Pancreas (tissue), 10 donors: ENCODE measurements around the gene XAGE2. TPM values are rescaled to one million over a fixed set of nuclear protein-coding genes. Genes with fewer than 3 reads are reported as not detected.

Experiments used
- ATAC-seq, 4 donors: fragments of 200-7000 bp; cut with Tn5 transposase; one replicate each; pipeline versions ENCODE4 v1.8.0 to v1.9.1; 2020; ENCODE audit warnings: mild to moderate bottlenecking in 4 of 4, moderate library complexity in 4 of 4
- DNase-seq, 6 donors: peaks; one replicate each; pipeline ENCODE4 v3.0.0-alpha.2; 2020
- FAIRE-seq: peaks from 2 replicates; lab custom pipeline; 2012; peaks lifted over from hg19 to GRCh38; lab: Jason Lieb, UNC
- H3K27ac ChIP-seq, 4 donors: fragments of 200-600 bp; sonication (generic); 1 replicate in 3 of 4; 2 replicates in 1 of 4; pipeline versions ENCODE4 v1.5.0 to v1.8.0; 2020
- H3K27me3 ChIP-seq, 4 donors: fragments of 200-600 bp; one replicate each; pipeline ENCODE4 v1.8.0; 2021
- H3K36me3 ChIP-seq, 3 donors: fragments of 200-600 bp; sonication (generic) in 1 of 3; one replicate each; pipeline versions ENCODE4 v1.5.0 to v1.8.0; 2020 to 2021
- H3K4me1 ChIP-seq, 3 donors: fragments of 200-600 bp; one replicate each; pipeline ENCODE4 v1.8.0; 2021
- H3K4me3 ChIP-seq, 4 donors: fragments of 200-600 bp; sonication (generic) in 2 of 4; one replicate each; pipeline versions ENCODE4 v1.5.0 to v1.8.0; 2020 to 2021
- H3K9me3 ChIP-seq, 4 donors: fragments of 200-600 bp; one replicate each; pipeline ENCODE4 v1.8.0; 2021
- WGBS, 2 donors: extraction: QIAGEN DNeasy Blood & Tissue Kit; methylation state at CpG; one replicate each; pipeline ENCODE4 v1.1.7; 2013; 5-methylcytosine and 5-hydroxymethylcytosine counted together
- intact Hi-C, 3 donors: fragments of 100-400 bp; cut with DNase I; formaldehyde crosslinking; loops; one replicate each; pipeline versions ENCODE4 v1.11.1 to v1.14.2; 2022
- polyA plus RNA-seq, 2 donors: library from polyadenylated mRNA; stranded (reverse); fragments of 200-250 nt; gene quantifications; one replicate each; pipeline ENCODE4 v1.2.3, GENCODE V29; 2013
- total RNA-seq, 6 donors: library from RNA; stranded (reverse); fragmentation: NEBNext Ultra II Directional in 4 of 6; extraction: Animal tissue kit (Norgen Biotek cat#: 25700) in 4 of 6; gene quantifications; one replicate each; pipeline versions ENCODE4 v1.2.1 to v1.2.4, GENCODE V29; 2021 to 2023
- TF ChIP-seq, protein P1 (sequence below), 4 donors: fragments of 200-600 bp; sonication (generic) in 3 of 4; IDR thresholded peaks; one replicate each; pipeline versions ENCODE4 v1.5.0 to v1.8.0; 2021; ENCODE audit warnings: antibody characterized with exemption in 4 of 4
- donor health status: healthy with polysubstance abuse.
- donor health status: DM: no; HTN: no; CAD: no; lungs with moderate emphysema.
- donor health status: DM: no; HTN: no; CAD: no.
- donor health status: control.
- donor health status: control.
- donor health status: Bipolar disorder and iron deficiency.
- donor health status: DM: yes; HTN: yes; CAD: no.
- donor health status: DM: no; HTN: no; CAD: no.
- donor health status: DM: no; HTN: no; CAD: no.
- donor health status: DM: yes; HTN: yes; CAD: no.

The XAGE2 gene
- total and polyA plus RNA-seq, 8 donors = 0.38 to 0.59 TPM; not detected in 6

DNA sequence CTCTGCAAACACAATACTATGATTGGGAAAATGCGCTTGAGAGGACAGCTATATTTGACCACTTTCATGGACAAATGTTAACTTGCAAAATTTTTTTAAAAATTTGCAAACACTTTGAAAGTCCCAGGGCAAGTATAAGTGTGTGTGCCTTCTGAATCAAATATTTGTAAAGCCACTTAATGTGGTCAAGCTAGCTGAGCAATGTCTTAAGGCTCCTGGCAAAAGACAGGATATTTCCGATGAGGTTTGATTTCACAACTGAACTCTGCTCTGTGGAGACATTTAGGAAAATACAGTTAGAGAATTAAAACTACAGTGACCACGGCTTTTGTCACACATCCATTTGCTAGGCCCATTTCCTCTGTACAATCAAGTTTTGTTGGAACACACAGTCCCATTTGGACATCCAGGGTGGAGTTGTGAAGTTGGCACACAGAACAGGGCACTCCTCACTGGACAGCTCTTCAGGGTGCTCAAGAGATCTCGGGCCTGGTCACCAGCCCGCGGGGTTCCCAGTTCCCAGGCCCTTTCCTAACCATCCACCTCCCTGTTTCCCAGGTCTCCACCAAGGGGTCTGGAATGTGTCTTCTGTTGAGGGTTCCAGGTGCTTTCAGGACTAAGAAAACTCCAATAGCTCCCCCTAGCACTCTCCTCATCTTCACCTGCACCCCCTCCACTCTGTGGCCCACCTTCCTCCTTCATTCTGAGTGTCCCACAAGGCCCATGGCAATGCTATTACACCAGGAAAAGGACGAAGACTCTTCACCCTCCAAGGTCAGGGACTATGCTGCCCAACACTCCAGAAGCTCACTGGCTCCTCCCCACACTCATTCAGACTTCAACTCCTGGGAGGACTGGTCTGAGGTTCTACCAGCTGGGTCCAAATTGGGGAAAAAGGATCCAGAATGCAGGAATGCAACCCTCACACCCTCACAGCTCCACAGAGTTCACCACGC is 41.9 kb downstream of the XAGE2 start:
- 71% methylated on average over 8 of the region's 8 CpGs for WGBS, 2 donors
- H3K4me3 ChIP-seq = no peak overlapping the region
- H3K9me3 ChIP-seq = no peaks in the 10 kb centered on the region
- no peak overlapping the region for H3K27ac ChIP-seq
- DNase-seq = no peak
- no peak for FAIRE-seq
- no peak for ATAC-seq
- TF ChIP-seq, protein P1, sequence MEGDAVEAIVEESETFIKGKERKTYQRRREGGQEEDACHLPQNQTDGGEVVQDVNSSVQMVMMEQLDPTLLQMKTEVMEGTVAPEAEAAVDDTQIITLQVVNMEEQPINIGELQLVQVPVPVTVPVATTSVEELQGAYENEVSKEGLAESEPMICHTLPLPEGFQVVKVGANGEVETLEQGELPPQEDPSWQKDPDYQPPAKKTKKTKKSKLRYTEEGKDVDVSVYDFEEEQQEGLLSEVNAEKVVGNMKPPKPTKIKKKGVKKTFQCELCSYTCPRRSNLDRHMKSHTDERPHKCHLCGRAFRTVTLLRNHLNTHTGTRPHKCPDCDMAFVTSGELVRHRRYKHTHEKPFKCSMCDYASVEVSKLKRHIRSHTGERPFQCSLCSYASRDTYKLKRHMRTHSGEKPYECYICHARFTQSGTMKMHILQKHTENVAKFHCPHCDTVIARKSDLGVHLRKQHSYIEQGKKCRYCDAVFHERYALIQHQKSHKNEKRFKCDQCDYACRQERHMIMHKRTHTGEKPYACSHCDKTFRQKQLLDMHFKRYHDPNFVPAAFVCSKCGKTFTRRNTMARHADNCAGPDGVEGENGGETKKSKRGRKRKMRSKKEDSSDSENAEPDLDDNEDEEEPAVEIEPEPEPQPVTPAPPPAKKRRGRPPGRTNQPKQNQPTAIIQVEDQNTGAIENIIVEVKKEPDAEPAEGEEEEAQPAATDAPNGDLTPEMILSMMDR (IDR thresholded peaks at IDR 0.05) = no peak
- peaks cover 0 to 7% (median 4%) of the 10 kb centered on the region in 4 donors for H3K27me3 ChIP-seq
- intact Hi-C loops = no loop called here
- H3K4me1 ChIP-seq = no peaks in the 10 kb centered on the region
- no peaks in the 10 kb centered on the region for H3K36me3 ChIP-seq

- no peaks in the 10 kb centered on the region for H3K9me3 ChIP-seq
- ATAC-seq (no peak), FAIRE-seq (no peak), DNase-seq (no peak)
- peaks cover 0 to 6% (median 2%) of the 10 kb centered on the region in 4 donors for H3K27me3 ChIP-seq
- no peaks in the 10 kb centered on the region for H3K4me1 ChIP-seq
- no peak overlapping the region for H3K27ac ChIP-seq
- H3K36me3 ChIP-seq = no peaks in the 10 kb centered on the region
- no peak overlapping the region for H3K4me3 ChIP-seq
- TF ChIP-seq, protein P1 (IDR thresholded peaks at IDR 0.05) = no peak
- intact Hi-C loops = no loop called here
These were observed 46.5 kb downstream of the XAGE2 start for GRCh38 chrX:52415304-52415703.

DNA sequence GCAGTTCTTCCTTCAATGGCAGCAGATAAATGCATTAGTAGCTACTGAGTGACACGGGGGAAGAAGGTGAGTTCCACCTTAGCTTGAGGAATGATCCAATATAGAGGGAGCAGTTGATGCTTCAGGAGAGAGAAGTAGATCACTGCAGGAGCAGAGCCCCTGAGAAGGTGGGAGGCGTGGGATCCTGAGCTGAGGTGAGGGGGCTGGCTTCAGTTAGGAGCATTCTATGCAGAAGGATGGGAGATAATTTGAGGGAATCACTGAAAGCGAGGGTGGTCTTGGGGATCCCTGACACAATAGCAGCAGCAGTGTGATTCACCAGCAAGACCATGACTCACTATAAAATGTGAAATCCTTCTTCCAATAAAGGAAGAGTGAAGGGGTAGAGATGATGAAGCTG is 48.0 kb downstream of the XAGE2 start:
- H3K9me3 ChIP-seq = no peaks in the 10 kb centered on the region
- H3K27me3 ChIP-seq = peaks cover 0 to 6% (median 0%) of the 10 kb centered on the region in 4 donors
- no peak overlapping the region for H3K27ac ChIP-seq
- WGBS, 2 donors = 57 to 64% methylated on average over 3 of the region's 3 CpGs
- no peaks in the 10 kb centered on the region for H3K4me1 ChIP-seq
- ATAC-seq = no peak
- intact Hi-C loops = no loop called here
- TF ChIP-seq, protein P1 (IDR thresholded peaks at IDR 0.05) = no peak
- H3K4me3 ChIP-seq = no peak overlapping the region
- FAIRE-seq = no peak
- no peaks in the 10 kb centered on the region for H3K36me3 ChIP-seq
- no peak for DNase-seq

DNA sequence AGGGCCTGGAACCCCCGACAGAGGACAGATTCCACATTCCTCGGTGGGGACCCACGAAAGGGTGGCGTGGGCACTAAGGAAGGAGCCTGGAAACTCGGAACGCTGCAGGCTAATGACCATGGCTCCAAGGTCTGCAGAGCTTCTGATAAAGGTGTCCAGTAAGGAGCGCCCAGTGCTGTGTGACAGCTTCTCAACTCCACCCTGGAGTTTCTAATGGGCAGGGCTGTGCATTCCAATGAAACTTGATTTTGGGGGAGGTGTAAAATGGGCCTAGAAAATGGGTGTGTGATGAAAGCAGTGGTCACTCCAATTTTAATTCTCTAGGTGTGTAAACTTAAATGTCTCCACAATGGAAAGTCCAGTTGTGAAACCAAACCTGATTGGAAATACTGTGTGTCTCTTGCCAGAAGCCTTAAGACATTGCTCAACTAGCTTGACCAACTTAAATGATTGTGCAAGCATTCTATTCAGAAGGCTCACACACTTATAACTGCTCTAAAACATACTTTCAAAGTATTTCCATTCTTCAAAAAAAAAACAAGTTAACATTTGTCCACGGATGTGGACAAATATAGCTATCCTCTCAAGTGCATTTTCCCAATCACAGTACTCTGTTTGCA is 52.1 kb downstream of the XAGE2 start:
- Histone ChIP-seq H3K9me3 (no peaks in the 10 kb centered on the region), H3K27me3 (peaks cover 0 to 6% (median 0%) of the 10 kb centered on the region in 4 donors), H3K4me3 (no peak overlapping the region), H3K36me3 (no peaks in the 10 kb centered on the region), H3K27ac (no peak overlapping the region), H3K4me1 (no peaks in the 10 kb centered on the region)
- no peak for DNase-seq
- intact Hi-C loops = no loop called here
- ATAC-seq = no peak
- 74 to 81% methylated on average over 8 of the region's 8 CpGs for WGBS, 2 donors
- TF ChIP-seq, protein P1 (IDR thresholded peaks at IDR 0.05) = no peak
- FAIRE-seq = no peak
